ENCODE results near the gene LRRC53. TPM values are rescaled to one million over a fixed set of nuclear protein-coding genes. Genes with fewer than 3 reads are reported as not detected.

The LRRC53 gene
- total RNA-seq, 1 donor from 2014 or later: not detected

GRCh38 chr1:74429580-74429979 is 82.8 kb downstream of the LRRC53 start:
- no peaks in the 10 kb centered on the region for H3K4me1 Mint-ChIP-seq
- no peaks in the 10 kb centered on the region for H3K27me3 Mint-ChIP-seq
- no peak for TF ChIP-seq CTCF (IDR thresholded peaks at IDR 0.05)
- DNase-seq (no peak), ATAC-seq (ENCODE audit: low read depth) (no peak)
- H3K4me3 Mint-ChIP-seq: no peak overlapping the region
- intact Hi-C loops (cut with micrococcal nuclease): no loop called here
- ChIA-PET CTCF (no interaction called here), POLR2A (no interaction called here)
- H3K9me3 Mint-ChIP-seq: no peaks in the 10 kb centered on the region
- H3K27ac Mint-ChIP-seq: no peak overlapping the region
- no peaks in the 10 kb centered on the region for H3K36me3 Mint-ChIP-seq (ENCODE audit: low read depth)

DNA sequence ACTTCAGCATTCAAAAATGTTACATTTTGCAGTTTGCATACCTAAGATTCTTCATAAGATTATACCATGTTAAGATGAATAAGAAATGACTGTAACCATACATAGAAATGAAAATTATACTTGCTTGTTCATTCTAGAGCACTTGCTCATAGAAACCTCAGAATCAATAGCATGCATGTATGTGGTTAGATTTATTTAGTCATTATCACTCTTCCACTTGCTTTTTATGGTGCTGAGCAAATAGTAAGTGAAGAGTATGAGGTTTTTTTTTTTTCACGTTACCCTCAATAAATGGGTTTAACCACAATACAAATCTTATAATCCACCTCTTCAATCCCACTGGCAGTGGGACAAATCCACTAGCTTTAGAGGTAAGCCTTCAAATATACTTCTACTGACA is 84.7 kb downstream of the LRRC53 start:
- ChIA-PET CTCF (no interaction called here), POLR2A (no interaction called here)
- Mint-ChIP-seq H3K4me3 (no peak overlapping the region), H3K27ac (no peak overlapping the region), H3K9me3 (no peaks in the 10 kb centered on the region), H3K27me3 (no peaks in the 10 kb centered on the region), H3K4me1 (no peaks in the 10 kb centered on the region), H3K36me3 (ENCODE audit: low read depth) (no peaks in the 10 kb centered on the region)
- intact Hi-C loops (cut with micrococcal nuclease): no loop called here
- DNase-seq (no peak), ATAC-seq (ENCODE audit: low read depth) (no peak)
- no peak for TF ChIP-seq CTCF (IDR thresholded peaks at IDR 0.05)

DNA sequence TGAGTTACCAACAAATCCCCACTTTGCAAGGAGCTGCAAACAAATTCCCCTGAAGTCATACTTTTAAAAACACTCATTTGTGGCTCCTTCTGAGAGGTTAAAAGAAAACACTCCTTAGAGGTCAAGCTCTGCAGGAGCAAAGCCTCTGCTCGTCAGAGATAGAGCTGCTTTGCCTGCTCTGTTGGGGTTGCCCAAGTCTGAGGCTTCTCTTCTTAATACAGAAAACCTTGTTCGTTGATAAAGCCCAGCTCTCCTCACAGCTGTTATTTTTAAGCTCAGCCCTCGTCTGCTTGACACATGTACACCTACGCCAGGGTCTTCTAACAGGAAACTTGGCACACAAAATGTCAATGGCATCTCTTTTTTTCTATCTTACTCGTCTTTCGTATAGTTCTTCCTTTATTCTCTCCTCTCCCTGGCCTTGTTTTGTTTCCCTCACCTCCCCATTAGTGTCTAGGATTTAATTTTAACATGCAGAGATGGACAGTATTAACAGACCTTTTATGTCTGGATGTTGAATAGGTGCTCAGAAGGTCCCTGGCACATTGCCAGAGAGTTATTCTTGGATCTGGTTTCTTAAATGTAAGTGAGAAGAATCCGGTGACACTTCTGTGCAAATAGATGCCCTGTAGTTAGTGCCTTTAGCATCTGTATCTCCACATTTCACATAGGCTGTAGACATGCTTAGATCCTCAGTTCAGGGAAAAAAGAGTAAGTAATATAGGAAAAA is 86.0 kb downstream of the LRRC53 start:
- no peaks in the 10 kb centered on the region for H3K36me3 Mint-ChIP-seq (ENCODE audit: low read depth)
- no peak overlapping the region for H3K27ac Mint-ChIP-seq
- H3K9me3 Mint-ChIP-seq: no peaks in the 10 kb centered on the region
- H3K4me1 Mint-ChIP-seq: no peaks in the 10 kb centered on the region
- intact Hi-C loops (cut with micrococcal nuclease): no loop called here
- no peaks in the 10 kb centered on the region for H3K27me3 Mint-ChIP-seq
- no peak overlapping the region for H3K4me3 Mint-ChIP-seq
- no peak for ATAC-seq (ENCODE audit: low read depth)
- DNase-seq: no peak
- TF ChIP-seq CTCF (IDR thresholded peaks at IDR 0.05): no peak
- POLR2A ChIA-PET: no interaction called here
- CTCF ChIA-PET: no interaction called here

DNA sequence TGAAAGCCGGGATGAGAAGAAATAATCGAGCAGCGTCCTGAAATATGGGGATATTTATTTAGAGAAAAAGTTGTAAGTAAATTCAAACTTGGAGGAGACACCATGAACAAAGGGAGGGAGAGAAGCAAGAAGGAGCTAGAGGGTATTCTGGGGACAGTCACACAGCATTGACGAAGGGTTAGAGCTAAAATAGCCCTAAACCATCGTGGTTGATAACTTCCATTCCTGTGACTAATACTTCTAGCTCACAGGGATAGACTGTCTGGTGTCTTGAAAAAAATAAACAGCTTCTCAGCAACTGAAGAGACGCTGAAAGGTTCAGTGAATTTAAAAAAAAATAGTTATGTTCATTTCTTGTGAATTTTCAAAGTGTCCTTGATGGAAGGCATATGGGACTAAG is 86.7 kb downstream of the LRRC53 start:
- Mint-ChIP-seq H3K4me3 (no peak overlapping the region), H3K4me1 (no peaks in the 10 kb centered on the region)
- no peak for ATAC-seq (ENCODE audit: low read depth)

GRCh38 chr1:74423471-74423870 is 88.9 kb downstream of the LRRC53 start:
- Mint-ChIP-seq H3K4me1 (no peaks in the 10 kb centered on the region), H3K4me3 (no peak overlapping the region), H3K9me3 (no peaks in the 10 kb centered on the region), H3K27me3 (no peaks in the 10 kb centered on the region), H3K27ac (no peak overlapping the region), H3K36me3 (ENCODE audit: low read depth) (no peaks in the 10 kb centered on the region)
- CTCF ChIA-PET: no interaction called here
- POLR2A ChIA-PET: no interaction called here
- ATAC-seq (ENCODE audit: low read depth) (no peak), DNase-seq (no peak)
- TF ChIP-seq CTCF (IDR thresholded peaks at IDR 0.05): no peak
- intact Hi-C loops (cut with micrococcal nuclease): no loop called here

More for the DNA sequence above, 86.7 kb downstream of the LRRC53 start:
- H3K27ac Mint-ChIP-seq: no peak overlapping the region
- intact Hi-C loops (cut with micrococcal nuclease): no loop called here
- TF ChIP-seq CTCF (IDR thresholded peaks at IDR 0.05): no peak
- no peak for DNase-seq
- POLR2A ChIA-PET: no interaction called here
- no peaks in the 10 kb centered on the region for H3K27me3 Mint-ChIP-seq
- no peaks in the 10 kb centered on the region for H3K36me3 Mint-ChIP-seq (ENCODE audit: low read depth)
- CTCF ChIA-PET: no interaction called here
- no peaks in the 10 kb centered on the region for H3K9me3 Mint-ChIP-seq

Measured in activated B cell treated with CpG ODN at 0.5 μM for 24 hours (primary cell).